IMR-90 (cell line): ENCODE data around the gene NFX1. TPM values are rescaled to one million over a fixed set of nuclear protein-coding genes. Genes with fewer than 3 reads are reported as not detected.
A peak's percentile ranks its signal among the peaks of the same experiment; 100 is the strongest.
"Not testable (repeated sequence)": the region's sequence is repeated elsewhere in the genome, so short reads cannot be mapped to it uniquely, and the experiment has no call there.

ENCODE experiments used
- ATAC-seq: fragments of 200-7000 bp; cut with Tn5 transposase; 2 replicates; pipeline ENCODE4 v1.9.1; 2020; ENCODE audit warnings: low read depth, mild to moderate bottlenecking, moderate library complexity
- BruUV-seq: library from RNA; stranded (reverse); fragments of 400-500 nt; replicated peaks from 2 replicates; lab custom pipeline; 2021; lab: Mats Ljungman, UMichigan
- CTCF ChIA-PET: fragments of 300-600 bp; formaldehyde crosslinking; extraction: SDS; loops from one replicate; lab custom pipeline; 2021; ENCODE audit warnings: antibody characterized with exemption; lab: Yijun Ruan, JAX
- POLR2A ChIA-PET: fragments of 300-600 bp; sonication (Branson Sonifier 250); formaldehyde crosslinking; loops from one replicate; lab custom pipeline; 2022; ENCODE audit warnings: antibody characterized with exemption; ENCODE audit not compliant: unreplicated experiment; lab: Charles Lee
- DNase-seq: peaks from one replicate; pipeline ENCODE4 v3.0.0; 2013
- H2AFZ ChIP-seq: replicated peaks from 2 replicates; pipeline ENCODE3; 2013; ENCODE audit warnings: low read length, mild to moderate bottlenecking; ENCODE audit not compliant: poor library complexity
- H2AK5ac ChIP-seq: 2 replicates; pipeline ENCODE4 v1.6.1; 2013; ENCODE audit warnings: low read depth, low read length, inconsistent platforms
- H2AK9ac ChIP-seq: replicated peaks from 2 replicates; pipeline ENCODE3; 2013; ENCODE audit warnings: mild to moderate bottlenecking, low read depth, low read length, moderate library complexity; ENCODE audit not compliant: poor library complexity
- H2BK120ac ChIP-seq: 2 replicates; pipeline ENCODE4 v1.6.1; 2013; ENCODE audit warnings: low read depth, low read length, inconsistent platforms
- H2BK15ac ChIP-seq: 3 replicates; pipeline ENCODE4 v1.6.1; 2013; ENCODE audit warnings: low read depth, low read length, inconsistent platforms
- H2BK20ac ChIP-seq: 2 replicates; pipeline ENCODE4 v1.6.1; 2013; ENCODE audit warnings: low read depth, mild to moderate bottlenecking, inconsistent platforms, low read length, moderate library complexity
- H2BK5ac ChIP-seq: 2 replicates; pipeline ENCODE4 v1.6.1; 2013; ENCODE audit warnings: mild to moderate bottlenecking, low read depth, low read length, inconsistent platforms; ENCODE audit not compliant: poor library complexity, severe bottlenecking
- H3K14ac ChIP-seq: replicated peaks from 2 replicates; pipeline ENCODE4 v1.6.1; 2013; ENCODE audit warnings: low read depth, low read length, inconsistent platforms
- H3K18ac ChIP-seq: 2 replicates; pipeline ENCODE4 v1.6.1; 2013; ENCODE audit warnings: low read depth, low read length, control low read depth
- H3K23ac ChIP-seq: 2 replicates; pipeline ENCODE4 v1.6.1; 2013; ENCODE audit warnings: low read depth, low read length, inconsistent platforms
- H3K27ac ChIP-seq: 2 replicates; pipeline ENCODE4 v1.5.1; 2013; ENCODE audit warnings: mild to moderate bottlenecking, control low read depth, low read length; ENCODE audit not compliant: insufficient read depth
- H3K27me3 ChIP-seq: 2 replicates; pipeline ENCODE4 v1.6.1; 2013; ENCODE audit warnings: low read length; ENCODE audit not compliant: control insufficient read depth, insufficient read depth
- H3K36me3 ChIP-seq: 2 replicates; pipeline ENCODE4 v1.6.1; 2013; ENCODE audit warnings: low read length, mixed read lengths; ENCODE audit not compliant: control insufficient read depth, insufficient read depth
- H3K4ac ChIP-seq: 2 replicates; pipeline ENCODE4 v1.6.1; 2013; ENCODE audit warnings: low read depth, low read length, inconsistent platforms
- H3K4me1 ChIP-seq: 2 replicates; pipeline ENCODE4 v1.6.1; 2013; ENCODE audit warnings: low read length, mixed read lengths; ENCODE audit not compliant: control insufficient read depth, insufficient read depth
- H3K4me2 ChIP-seq: 2 replicates; pipeline ENCODE4 v1.6.1; 2013; ENCODE audit warnings: low read depth, mild to moderate bottlenecking, control low read depth, low read length, moderate library complexity
- H3K4me3 ChIP-seq: 2 replicates; pipeline ENCODE4 v1.5.1; 2013; ENCODE audit warnings: low read depth, mild to moderate bottlenecking, control low read depth, low read length, moderate library complexity; ENCODE audit not compliant: insufficient read depth
- H3K56ac ChIP-seq: 2 replicates; pipeline ENCODE4 v1.6.1; 2013; ENCODE audit warnings: low read length, inconsistent platforms; ENCODE audit not compliant: insufficient read depth; ENCODE audit errors: extremely low read depth
- H3K79me1 ChIP-seq, 2 experiments: 2 replicates each; pipeline ENCODE4 v1.6.1; 2013; ENCODE audit warnings: low read length in 2 of 2, inconsistent platforms in 1 of 2, low read depth in 1 of 2
- H3K9ac ChIP-seq: 2 replicates; pipeline ENCODE4 v1.6.1; 2013; ENCODE audit warnings: low read depth, low read length, control low read depth
- H3K9me1 ChIP-seq: 2 replicates; pipeline ENCODE4 v1.6.1; 2013; ENCODE audit warnings: low read length, inconsistent platforms; ENCODE audit not compliant: insufficient read depth
- H3K9me3 ChIP-seq: 2 replicates; pipeline ENCODE4 v1.6.1; 2013; ENCODE audit warnings: low read length; ENCODE audit not compliant: control insufficient read depth, insufficient read depth
- H4K20me1 ChIP-seq: 2 replicates; pipeline ENCODE4 v1.6.1; 2013; ENCODE audit warnings: low read length, inconsistent platforms; ENCODE audit not compliant: insufficient read depth
- H4K5ac ChIP-seq: 2 replicates; pipeline ENCODE4 v1.6.1; 2013; ENCODE audit warnings: mild to moderate bottlenecking, low read depth, low read length, control low read depth
- H4K8ac ChIP-seq, 2 experiments: 2 replicates each; pipeline ENCODE4 v1.6.1; 2013; ENCODE audit warnings: low read depth in 2 of 2, low read length in 2 of 2, control low read depth in 1 of 2, inconsistent platforms in 1 of 2
- H4K91ac ChIP-seq: 2 replicates; pipeline ENCODE4 v1.6.1; 2013; ENCODE audit warnings: low read depth, low read length, inconsistent platforms; ENCODE audit not compliant: insufficient read depth
- CEBPB ChIP-seq: IDR thresholded peaks from 2 replicates; pipeline ENCODE4 v1.6.1; 2012; ENCODE audit warnings: low read depth, low read length, improper control_type of control experiment
- WGBS, 2 experiments: methylation state at CpG; one replicate each; pipeline versions ENCODE4 v1.1.5 to v1.1.7; 2013; ENCODE audit warnings: missing lambda C conversion rate in 2 of 2; ENCODE audit not compliant: insufficient read length in 1 of 2; ENCODE audit errors: extremely low coverage in 2 of 2; 5-methylcytosine and 5-hydroxymethylcytosine counted together
- dilution Hi-C: fragments of 300-500 bp; cut with HindIII; formaldehyde crosslinking; loops from one replicate; pipeline ENCODE4 v1.14.3; 2018; ENCODE audit warnings: low sequenced_read_pairs; ENCODE audit not compliant: unreplicated experiment
- in situ Hi-C: fragments of 300-500 bp; cut with MboI; formaldehyde crosslinking; loops from 3 replicates; pipeline ENCODE4 v1.14.3; 2019; ENCODE audit warnings: low sequenced_read_pairs, inconsistent platforms, mixed read lengths
- intact Hi-C: fragments of 100-400 bp; cut with micrococcal nuclease; formaldehyde crosslinking; loops from 2 replicates; pipeline ENCODE4 v1.10.0; 2022
- polyA plus RNA-seq, 3 experiments: library from polyadenylated mRNA; depleted of rRNA; stranded (reverse); fragments of >200 nt; gene quantifications; 2 replicates each; pipeline ENCODE4 v1.2.3, GENCODE V29; 2012; ENCODE audit warnings: low replicate concordance in 1 of 3
- total RNA-seq: library from RNA; depleted of rRNA; stranded (reverse); fragments of >200 nt; gene quantifications from 2 replicates; pipeline ENCODE4 v1.2.3, GENCODE V29; 2012

NFX1 gene
- total and polyA plus RNA-seq, 2 of the 4 experiments (the other 2 are of a cell fraction), result 27.0 to 36.0 TPM

GRCh38 chr9:33382397-33382796, 92.1 kb downstream of the NFX1 start:
- H4K20me1 ChIP-seq, H3K4me2 ChIP-seq, H3K23ac ChIP-seq, DNase-seq, H3K18ac ChIP-seq, H3K36me3 ChIP-seq, H2AK9ac ChIP-seq, H3K56ac ChIP-seq, H4K8ac ChIP-seq, H3K9me1 ChIP-seq, CTCF ChIA-PET, ATAC-seq, H3K4me1 ChIP-seq, intact Hi-C loops, H3K9me3 ChIP-seq, H3K4ac ChIP-seq, H4K91ac ChIP-seq, H3K79me1 ChIP-seq, BruUV-seq, H2AFZ ChIP-seq, H3K14ac ChIP-seq, H2BK120ac ChIP-seq, H3K27me3 ChIP-seq, dilution Hi-C loops, H2BK15ac ChIP-seq, H4K5ac ChIP-seq, in situ Hi-C loops, H3K9ac ChIP-seq, H2BK5ac ChIP-seq, H3K4me3 ChIP-seq, H2BK20ac ChIP-seq, H2AK5ac ChIP-seq, H3K27ac ChIP-seq: not testable (repeated sequence)
- 95% methylated on average over 3 of the region's 10 CpGs; no CpG with 5 or more reads in 1 of the 2 experiments for WGBS, 2 experiments
- TF ChIP-seq CEBPB, result 0 out of 2 replicates have a peak, but pooled peaks have one; percentile 46
- POLR2A ChIA-PET, result interaction anchor here (0.7 kb wide), 1 partner anchor 11 kb away, joined by 3 read pairs; no protein-coding TSS in a partner anchor

DNA sequence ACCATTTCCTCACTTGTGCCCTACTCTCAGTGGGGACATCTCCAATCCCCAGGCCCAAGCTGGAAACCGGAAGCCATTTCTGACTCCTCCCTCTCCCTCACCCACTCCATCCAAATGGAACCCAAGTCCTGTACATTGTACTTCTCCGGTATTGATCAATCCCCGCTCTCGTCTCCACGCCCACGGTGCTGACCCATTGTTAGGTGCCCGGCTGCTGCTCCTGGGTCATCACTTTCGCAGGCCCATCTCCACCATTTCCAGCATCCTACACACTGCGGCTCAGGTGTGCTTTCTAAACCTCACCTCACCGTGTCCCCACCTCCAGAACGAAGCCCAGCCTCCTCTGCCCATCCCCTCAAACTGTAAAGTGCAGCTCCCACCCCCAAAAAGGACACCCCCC, 93.1 kb downstream of the NFX1 start:
- H3K4me2 ChIP-seq, H2AK5ac ChIP-seq, H3K27ac ChIP-seq, H3K9me1 ChIP-seq, ATAC-seq, H3K4me1 ChIP-seq, H3K23ac ChIP-seq, DNase-seq, H4K5ac ChIP-seq, H3K36me3 ChIP-seq, H4K8ac ChIP-seq, H2AK9ac ChIP-seq, H2BK20ac ChIP-seq, in situ Hi-C loops, H3K4ac ChIP-seq, H2BK15ac ChIP-seq, H2BK120ac ChIP-seq, H3K14ac ChIP-seq, H3K56ac ChIP-seq, H3K4me3 ChIP-seq, dilution Hi-C loops, H3K9ac ChIP-seq, BruUV-seq, H4K20me1 ChIP-seq, H4K91ac ChIP-seq, H2BK5ac ChIP-seq, H3K79me1 ChIP-seq, H2AFZ ChIP-seq, H3K18ac ChIP-seq, CTCF ChIA-PET, H3K9me3 ChIP-seq, H3K27me3 ChIP-seq, intact Hi-C loops, POLR2A ChIA-PET: not testable (repeated sequence)
- 83% methylated on average over 10 of the region's 11 CpGs; no CpG with 5 or more reads in 1 of the 2 experiments for WGBS, 2 experiments
